Heart left ventricle (tissue), 16 donors: ENCODE results near the gene SLC35G6. TPM values are rescaled to one million over a fixed set of nuclear protein-coding genes. Genes with fewer than 3 reads are reported as not detected.

Experiments used
- ATAC-seq, 4 donors: fragments of 200-7000 bp; cut with Tn5 transposase; one replicate each; pipeline ENCODE4 v1.9.1; 2020 to 2022; ENCODE audit warnings: moderate library complexity in 4 of 4, mild to moderate bottlenecking in 3 of 4, moderate number of reproducible peaks in 1 of 4
- DNase-seq, 5 donors: peaks; one replicate each; pipeline ENCODE4 v3.0.0-alpha.2; 2020
- H3K27ac ChIP-seq, 12 donors: fragments of 200-600 bp; sonication (generic) in 4 of 12; one replicate each; pipeline versions ENCODE4 v1.5.0 to v1.8.0; 2016 to 2022; ENCODE audit warnings: mild to moderate bottlenecking in 2 of 12
- H3K27me3 ChIP-seq, 9 donors: fragments of 200-600 bp; sonication (generic) in 2 of 9; one replicate each; pipeline versions ENCODE4 v1.5.1 to v1.8.0; 2016 to 2022; ENCODE audit warnings: mild to moderate bottlenecking in 3 of 9
- H3K36me3 ChIP-seq, 9 donors: fragments of 200-600 bp; sonication (generic) in 2 of 9; one replicate each; pipeline versions ENCODE4 v1.5.0 to v1.8.0; 2018 to 2022; ENCODE audit warnings: mild to moderate bottlenecking in 2 of 9
- H3K4me1 ChIP-seq, 12 donors: fragments of 200-600 bp; sonication (generic) in 4 of 12; one replicate each; pipeline versions ENCODE4 v1.5.0 to v1.8.0; 2016 to 2022; ENCODE audit warnings: mild to moderate bottlenecking in 3 of 12
- H3K4me3 ChIP-seq, 12 donors: fragments of 200-600 bp; sonication (generic) in 4 of 12; one replicate each; pipeline versions ENCODE4 v1.5.0 to v1.8.0; 2017 to 2022; ENCODE audit warnings: mild to moderate bottlenecking in 9 of 12, moderate library complexity in 4 of 12
- H3K9me3 ChIP-seq, 12 donors: fragments of 200-600 bp; sonication (generic) in 4 of 12; one replicate each; pipeline versions ENCODE4 v1.5.0 to v1.8.0; 2016 to 2022; ENCODE audit warnings: mild to moderate bottlenecking in 1 of 12
- CTCF ChIP-seq, 12 donors: fragments of 200-600 bp; sonication (generic) in 4 of 12; IDR thresholded peaks; one replicate each; pipeline versions ENCODE4 v1.5.0 to v1.8.0; 2018 to 2022; ENCODE audit warnings: antibody characterized with exemption in 12 of 12, mild to moderate bottlenecking in 5 of 12
- POLR2A ChIP-seq, 2 donors: fragments of 450-650 bp; IDR thresholded peaks; one replicate each; pipeline ENCODE4 v1.6.1; 2017; ENCODE audit warnings: antibody characterized with exemption in 2 of 2, mild to moderate bottlenecking in 2 of 2, moderate library complexity in 2 of 2
- WGBS, 4 donors: extraction: QIAGEN DNeasy Blood & Tissue Kit in 2 of 4; methylation state at CpG; one replicate each; pipeline versions ENCODE4 v1.1.5 to v1.1.7; 2013 to 2018; 5-methylcytosine and 5-hydroxymethylcytosine counted together
- intact Hi-C, 10 donors: fragments of 100-400 bp; cut with DNase I; formaldehyde crosslinking; loops; one replicate each; pipeline versions ENCODE4 v1.11.1 to v1.14.2; 2022
- polyA plus RNA-seq, 2 donors: library from polyadenylated mRNA; stranded (reverse); fragments of 200-250 nt; gene quantifications; one replicate each; pipeline ENCODE4 v1.2.3, GENCODE V29; 2013
- total RNA-seq, 9 donors: library from RNA; depleted of rRNA in 2 of 9; stranded (reverse); fragments of >200 nt in 2 of 9; fragmentation: NEBNext Ultra II Directional in 3 of 9; extraction: Animal tissue kit (Norgen Biotek cat#: 25700) in 3 of 9; gene quantifications; one replicate each; pipeline versions ENCODE4 v1.1.0 to v1.2.4, GENCODE V29; 2016 to 2023
- donor health status: ischemic (EF 13 %, LVEDD 7.1; RV severe dilation, severe dysfunction).
- donor health status: healthy with polysubstance abuse.
- donor health status: DM: no; HTN: yes; CAD: no.
- donor health status: DM: no; HTN: no; CAD: no.
- donor health status: ischemic (EF 25% LVEDD 6.9; RV normal size, moderate dysfunction).
- donor health status: ischemic (EF 25% LVEDD 5.7; RV mildly dilated, moderate dysfunction).
- donor health status: healthy.
- donor health status: DM: yes; HTN: yes; CAD: no.
- donor health status: ischemic (EF 35%, LVEDD 5.7; RV mildly dilated, moderate dysfunction).
- donor health status: nonischemic (EF 11% LVEDD 7.7; RV severe dilation, severe dysfunction).
- donor health status: DM: yes; HTN: yes; CAD: no.
- donor health status: PGD.
- donor health status: ischemic (EF 29% LVEDD 5.4; RV normal size, mild dysfunction).
- donor health status: nonischemic (EF 23%, LVEDD 6.1; RV moderate dilation, normal function).

The SLC35G6 gene
- total and polyA plus RNA-seq, 11 donors, result 0.08 TPM; not detected in 10

GRCh38 chr17:7443499-7444485 lies 37.5 kb upstream of the SLC35G6 start:
- TF ChIP-seq POLR2A (IDR thresholded peaks at IDR 0.05), result no peak
- no peak for TF ChIP-seq CTCF (IDR thresholded peaks at IDR 0.05)
- intact Hi-C loops, result loop anchor here in 4 of 10 donors (5.0 to 10.0 kb wide), 2 partner anchors 34 to 401 kb away; partner anchors contain the start of gene ZBTB4 (in 3 of the 4)
- peaks cover 0 to 59% (median 12%) of the 10 kb centered on the region in 9 donors for H3K27me3 ChIP-seq
- peak overlapping the region in 1 of 12 donors; percentile 70 for H3K27ac ChIP-seq
- H3K36me3 ChIP-seq, result no peaks in the 10 kb centered on the region
- peaks cover 0 to 46% (median 23%) of the 10 kb centered on the region in 12 donors for H3K4me1 ChIP-seq
- 82 to 92% (median 88%) methylated on average over 7 of the region's 7 CpGs for WGBS, 4 donors
- DNase-seq, result no peak
- ATAC-seq, result no peak
- H3K9me3 ChIP-seq, result no peaks in the 10 kb centered on the region
- no peak overlapping the region for H3K4me3 ChIP-seq

GRCh38 chr17:7444682-7445618 lies 36.3 kb upstream of the SLC35G6 start, which contains the start of gene CHRNB1:
TSS of gene CHRNB1 (plus strand) at chr17:7445061. CDS start at chr17:7445128, 67 bp downstream.
- Histone ChIP-seq H3K4me3 (peak within 1 kb of the TSS; percentile 40 to 64 (median 54)), H3K27me3 (peaks cover 0 to 48% (median 6%) of the 10 kb centered on the region in 9 donors), H3K27ac (peak within 1 kb of the TSS in 10 of 12 donors; percentile 27 to 77 (median 65)), H3K9me3 (no peaks in the 10 kb centered on the region), H3K4me1 (peaks cover 0 to 35% (median 17%) of the 10 kb centered on the region in 12 donors), H3K36me3 (no peaks in the 10 kb centered on the region)
- peak; percentile 80 to 92 (median 90) for ATAC-seq
- DNase-seq, result peak; percentile 82 to 90 (median 86)
- TF ChIP-seq CTCF (IDR thresholded peaks at IDR 0.05), result peak in 3 of 12 donors; percentile 13 to 18 (median 16)
- TF ChIP-seq POLR2A (IDR thresholded peaks at IDR 0.05), result no peak
- WGBS, 4 donors, result 4 to 5% (median 4%) methylated on average over 19 to 51 of the region's 51 CpGs
- intact Hi-C loops, result loop anchor here in 4 of 10 donors (5.0 to 10.0 kb wide), 2 partner anchors 32 to 400 kb away; partner anchors contain the start of gene ZBTB4 (in 3 of the 4)

DNA sequence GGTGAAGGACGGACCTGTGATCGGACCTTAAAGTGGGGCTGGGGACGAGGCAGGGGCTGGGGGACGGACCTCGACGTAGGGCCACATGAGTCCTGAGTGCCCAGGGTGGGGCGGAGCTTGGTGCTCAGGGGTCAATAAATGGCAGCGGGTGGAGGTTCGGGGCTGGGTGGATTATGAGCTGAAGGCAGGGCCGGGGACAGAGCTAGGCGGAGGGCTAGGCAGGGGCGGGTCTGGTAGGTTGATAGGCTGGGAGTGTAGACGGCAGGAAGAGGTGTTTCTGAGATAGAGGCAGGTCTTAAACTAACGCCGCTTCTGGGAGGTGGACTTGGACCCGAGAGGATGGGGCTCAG lies 35.7 kb upstream of the SLC35G6 start:
- Histone ChIP-seq H3K9me3 (no peaks in the 10 kb centered on the region), H3K36me3 (no peaks in the 10 kb centered on the region), H3K27me3 (peaks cover 0 to 41% (median 2%) of the 10 kb centered on the region in 9 donors), H3K27ac (peak overlapping the region in 5 of 12 donors; percentile 27 to 77 (median 65)), H3K4me3 (peak overlapping the region; percentile 40 to 64 (median 54)), H3K4me1 (peaks cover 0 to 28% (median 11%) of the 10 kb centered on the region in 12 donors)
- ATAC-seq, result peak; percentile 15 to 43 (median 37)
- no peak for DNase-seq
- intact Hi-C loops, result loop anchor here in 1 of 10 donors (10.0 kb wide), 1 partner anchor 399 kb away; no protein-coding TSS in a partner anchor
- WGBS, 4 donors, result 9 to 30% (median 18%) methylated on average over 16 of the region's 16 CpGs
- TF ChIP-seq POLR2A (IDR thresholded peaks at IDR 0.05) (no peak), CTCF (IDR thresholded peaks at IDR 0.05) (no peak)
